Measurements from ENCODE around the gene C16orf74. TPM values are rescaled to one million over a fixed set of nuclear protein-coding genes. Genes with fewer than 3 reads are reported as not detected.

C16orf74 gene
- total and polyA plus RNA-seq, 2 experiments from 2014 or later = 5.3 to 7.8 TPM

GRCh38 chr16:85789773-85790172, 38.9 kb upstream of the C16orf74 start:
- Histone ChIP-seq H3K27me3 (no peaks in the 10 kb centered on the region), H3K4me1 (ENCODE audit: insufficient read depth) (no peaks in the 10 kb centered on the region), H3K9me3 (ENCODE audit: low read depth) (no peaks in the 10 kb centered on the region), H3K36me3 (replicated peaks; ENCODE audit: insufficient read depth, low read depth) (no peaks in the 10 kb centered on the region), H3K4me2 (no peak overlapping the region), H3K79me2 (peaks cover 73% of the 10 kb centered on the region), H3K9me2 (replicated peaks; ENCODE audit: insufficient read depth) (no peaks in the 10 kb centered on the region), H3K4me3 (no peak overlapping the region), H3K27ac (no peak overlapping the region), H4K20me1 (ENCODE audit: insufficient read depth, poor library complexity, severe bottlenecking) (peaks cover 26% of the 10 kb centered on the region), H2AFZ (no peak overlapping the region)
- no peak for DNase-seq (ENCODE audit: low spot score)
- TF ChIP-seq CTCF (IDR thresholded peaks at IDR 0.05; ENCODE audit: poor library complexity) (no peak), EZH2 (IDR thresholded peaks at IDR 0.05; ENCODE audit: borderline replicate concordance) (no peak), EZH2phosphoT487 (IDR thresholded peaks at IDR 0.05; ENCODE audit: low read depth, severe bottlenecking, unreplicated experiment) (no peak)
- WGBS (ENCODE audit: low lambda C conversion rate, missing lambda C conversion rate) = 98% methylated on average over 6 of the region's 6 CpGs

- Histone ChIP-seq H2AFZ (no peak overlapping the region), H3K4me3 (no peak overlapping the region), H3K79me2 (peaks cover 70% of the 10 kb centered on the region), H3K27ac (no peak overlapping the region), H4K20me1 (ENCODE audit: insufficient read depth, poor library complexity, severe bottlenecking) (peaks cover 20% of the 10 kb centered on the region), H3K4me2 (no peak overlapping the region), H3K36me3 (replicated peaks; ENCODE audit: insufficient read depth, low read depth) (no peaks in the 10 kb centered on the region), H3K27me3 (no peaks in the 10 kb centered on the region), H3K9me2 (replicated peaks; ENCODE audit: insufficient read depth) (no peaks in the 10 kb centered on the region), H3K9me3 (ENCODE audit: low read depth) (no peaks in the 10 kb centered on the region), H3K4me1 (ENCODE audit: insufficient read depth) (no peaks in the 10 kb centered on the region)
- no peak for TF ChIP-seq EZH2phosphoT487 (IDR thresholded peaks at IDR 0.05; ENCODE audit: low read depth, severe bottlenecking, unreplicated experiment)
- no peak for TF ChIP-seq EZH2 (IDR thresholded peaks at IDR 0.05; ENCODE audit: borderline replicate concordance)
- no peak for TF ChIP-seq CTCF (IDR thresholded peaks at IDR 0.05; ENCODE audit: poor library complexity)
- WGBS (ENCODE audit: low lambda C conversion rate, missing lambda C conversion rate) = 94% methylated on average over 11 of the region's 11 CpGs
- no peak for DNase-seq (ENCODE audit: low spot score)
These were observed 37.9 kb upstream of the C16orf74 start for GRCh38 chr16:85788819-85789218.

- H4K20me1 ChIP-seq (ENCODE audit: insufficient read depth, poor library complexity, severe bottlenecking) = peaks cover 15% of the 10 kb centered on the region
- H3K4me1 ChIP-seq (ENCODE audit: insufficient read depth) = no peaks in the 10 kb centered on the region
- DNase-seq (ENCODE audit: low spot score) = no peak
- H3K27me3 ChIP-seq = no peaks in the 10 kb centered on the region
- no peak overlapping the region for H3K4me2 ChIP-seq
- H3K27ac ChIP-seq = no peak overlapping the region
- H3K36me3 ChIP-seq (replicated peaks; ENCODE audit: insufficient read depth, low read depth) = no peaks in the 10 kb centered on the region
- 91% methylated on average over 2 of the region's 2 CpGs for WGBS (ENCODE audit: low lambda C conversion rate, missing lambda C conversion rate)
- TF ChIP-seq EZH2phosphoT487 (IDR thresholded peaks at IDR 0.05; ENCODE audit: low read depth, severe bottlenecking, unreplicated experiment) (no peak), CTCF (IDR thresholded peaks at IDR 0.05; ENCODE audit: poor library complexity) (no peak), EZH2 (IDR thresholded peaks at IDR 0.05; ENCODE audit: borderline replicate concordance) (no peak)
- H2AFZ ChIP-seq = no peak overlapping the region
- no peaks in the 10 kb centered on the region for H3K9me2 ChIP-seq (replicated peaks; ENCODE audit: insufficient read depth)
- H3K4me3 ChIP-seq = no peak overlapping the region
- peaks cover 45% of the 10 kb centered on the region for H3K79me2 ChIP-seq
- H3K9me3 ChIP-seq (ENCODE audit: low read depth) = no peaks in the 10 kb centered on the region
These were observed 35.0 kb upstream of the C16orf74 start for GRCh38 chr16:85785927-85786326.

GRCh38 chr16:85784813-85785212, 33.9 kb upstream of the C16orf74 start:
- H3K4me2 ChIP-seq = no peak overlapping the region
- DNase-seq (ENCODE audit: low spot score) = no peak
- no peaks in the 10 kb centered on the region for H3K9me3 ChIP-seq (ENCODE audit: low read depth)
- H3K27ac ChIP-seq = no peak overlapping the region
- H3K4me3 ChIP-seq = no peak overlapping the region
- no peaks in the 10 kb centered on the region for H3K4me1 ChIP-seq (ENCODE audit: insufficient read depth)
- no peaks in the 10 kb centered on the region for H3K36me3 ChIP-seq (replicated peaks; ENCODE audit: insufficient read depth, low read depth)
- H3K79me2 ChIP-seq = peaks cover 34% of the 10 kb centered on the region
- no peak for TF ChIP-seq CTCF (IDR thresholded peaks at IDR 0.05; ENCODE audit: poor library complexity)
- 97% methylated on average over 2 of the region's 2 CpGs for WGBS (ENCODE audit: low lambda C conversion rate, missing lambda C conversion rate)
- H3K27me3 ChIP-seq = no peaks in the 10 kb centered on the region
- H4K20me1 ChIP-seq (ENCODE audit: insufficient read depth, poor library complexity, severe bottlenecking) = peaks cover 15% of the 10 kb centered on the region
- H3K9me2 ChIP-seq (replicated peaks; ENCODE audit: insufficient read depth) = no peaks in the 10 kb centered on the region
- H2AFZ ChIP-seq = no peak overlapping the region
